ENCODE measurements around the gene CXXC4.

The CXXC4 gene

GRCh38 chr4:104494822-104495559, at the start of gene CXXC4:
Gene CXXC4, minus strand, starts transcription at chr4:104494894. Its CDS starts 3,092 bp downstream, at chr4:104491802.
- peak; percentile 74 for DNase-seq

- no peak for DNase-seq
These were observed 38.5 kb upstream of the CXXC4 start for GRCh38 chr4:104533156-104533555.

- peak; percentile 5 for DNase-seq
These were observed 38.0 kb upstream of the CXXC4 start for GRCh38 chr4:104532677-104533076.

- peak; percentile 3 for DNase-seq
These were observed 36.7 kb upstream of the CXXC4 start for GRCh38 chr4:104531390-104531789.

- no peak for DNase-seq
These were observed 35.7 kb upstream of the CXXC4 start for GRCh38 chr4:104530426-104530825.

- DNase-seq: peak; percentile 70
These were observed 29.9 kb upstream of the CXXC4 start for GRCh38 chr4:104524591-104524990.

- DNase-seq: peak; percentile 9
These were observed 29.3 kb upstream of the CXXC4 start for GRCh38 chr4:104524026-104524425.

- no peak for DNase-seq
These were observed 24.9 kb upstream of the CXXC4 start for GRCh38 chr4:104519588-104519987.

- DNase-seq: no peak
These were observed 22.2 kb upstream of the CXXC4 start for GRCh38 chr4:104516884-104517283.

- no peak for DNase-seq
These were observed 13.5 kb upstream of the CXXC4 start for GRCh38 chr4:104508224-104508623.

GRCh38 chr4:104507112-104507511, 12.4 kb upstream of the CXXC4 start:
- DNase-seq: no peak

- no peak for DNase-seq
These were observed 9.8 kb upstream of the CXXC4 start for GRCh38 chr4:104504536-104504935.

- DNase-seq: no peak
These were observed 7.8 kb upstream of the CXXC4 start for GRCh38 chr4:104502471-104502870.

GRCh38 chr4:104501290-104501689, 6.6 kb upstream of the CXXC4 start:
- no peak for DNase-seq

GRCh38 chr4:104500442-104500841, 5.7 kb upstream of the CXXC4 start:
- no peak for DNase-seq

GRCh38 chr4:104494185-104494584, 509 bp downstream of the CXXC4 start:
- no peak for DNase-seq

GRCh38 chr4:104493081-104493831, 1.4 kb downstream of the CXXC4 start:
- DNase-seq: no peak

GRCh38 chr4:104492183-104492771, 2.4 kb downstream of the CXXC4 start:
- DNase-seq: peak; percentile 31

GRCh38 chr4:104491481-104492182, 3.1 kb downstream of the CXXC4 start:
- peak; percentile 29 for DNase-seq

GRCh38 chr4:104490770-104491480, 3.8 kb downstream of the CXXC4 start:
- peak; percentile 68 for DNase-seq

- DNase-seq: no peak
These were observed 4.5 kb downstream of the CXXC4 start for GRCh38 chr4:104490096-104490769.

- DNase-seq: no peak
These were observed 5.0 kb downstream of the CXXC4 start for GRCh38 chr4:104489731-104490095.

All from fibroblast of upper back skin (primary cell).